Liver (tissue), 3 donors: ENCODE measurements around the gene GLB1L2.

ENCODE experiments used
- ATF3 ChIP-seq: IDR thresholded peaks from 2 replicates; pipeline ENCODE4 v1.6.1; 2016; ENCODE audit warnings: antibody characterized with exemption
- CTCF ChIP-seq: fragments of 150-350 bp; IDR thresholded peaks from 2 replicates; pipeline ENCODE4 v1.5.1; 2017; ENCODE audit warnings: improper control_type of control experiment, low read depth, low read length; ENCODE audit not compliant: missing input control
- GABPA ChIP-seq, 2 donors: IDR thresholded peaks in 1 of 2; conservative IDR thresholded peaks in 1 of 2; 2 replicates each; pipeline ENCODE4 v1.6.1; 2016; ENCODE audit warnings: antibody characterized with exemption in 2 of 2, mild to moderate bottlenecking in 1 of 2, moderate library complexity in 1 of 2
- YY1 ChIP-seq: IDR thresholded peaks from 2 replicates; pipeline ENCODE4 v1.6.1; 2016; ENCODE audit warnings: antibody characterized with exemption, mild to moderate bottlenecking
- donor health status: healthy.
- donor health status: healthy.

GRCh38 chr11:134373591-134374052 is 41.8 kb downstream of the GLB1L2 start:
- TF ChIP-seq ATF3 (no peak), YY1 (no peak), CTCF (no peak), GABPA (IDR thresholded peaks at IDR 0.05 in 1 of 2, conservative IDR thresholded peaks at IDR 0.05 in 1 of 2) (no peak)
